ENCODE results near the gene PACRG. TPM values are rescaled to one million over a fixed set of nuclear protein-coding genes. Genes with fewer than 3 reads are reported as not detected.

The PACRG gene
- total and polyA plus RNA-seq, 2 experiments from 2014 or later, result not detected

GRCh38 chr6:163329991-163330390 lies 602.2 kb downstream of the PACRG start:
- Histone ChIP-seq H3K9me2 (ENCODE audit: insufficient read depth) (no peaks in the 10 kb centered on the region), H3K79me2 (ENCODE audit: insufficient read depth) (no peaks in the 10 kb centered on the region), H3F3A (ENCODE audit: insufficient read depth) (0 out of 2 replicates have a peak, but pooled peaks cover 4% of the 10 kb centered on the region), H4K20me1 (ENCODE audit: insufficient read depth) (no peaks in the 10 kb centered on the region), H3K4me2 (ENCODE audit: unreplicated experiment) (no peak overlapping the region), H3K27me3 (replicated peaks; ENCODE audit: insufficient read depth) (no peaks in the 10 kb centered on the region), H3K4me1 (ENCODE audit: insufficient read depth) (peaks cover 4% of the 10 kb centered on the region), H3K27ac (no peak overlapping the region), H3K9ac (no peak overlapping the region), H3K4me3 (no peak overlapping the region), H3K9me3 (ENCODE audit: low read depth) (no peaks in the 10 kb centered on the region), H3K36me3 (ENCODE audit: low read depth) (no peaks in the 10 kb centered on the region), H2AFZ (no peak overlapping the region)
- no peak for DNase-seq
- in situ Hi-C loops (cut with MboI), result no loop called here
- 74 to 75% methylated on average over 8 to 9 of the region's 9 CpGs for WGBS, 2 experiments (ENCODE audit: low coverage in 1 of 2, low lambda C conversion rate in 2 of 2, missing lambda C conversion rate in 2 of 2)
- TF ChIP-seq EZH2phosphoT487 (IDR thresholded peaks at IDR 0.05; ENCODE audit: insufficient read depth, low read depth) (no peak), EZH2 (IDR thresholded peaks at IDR 0.05; ENCODE audit: insufficient read depth, poor library complexity, severe bottlenecking) (no peak)

DNA sequence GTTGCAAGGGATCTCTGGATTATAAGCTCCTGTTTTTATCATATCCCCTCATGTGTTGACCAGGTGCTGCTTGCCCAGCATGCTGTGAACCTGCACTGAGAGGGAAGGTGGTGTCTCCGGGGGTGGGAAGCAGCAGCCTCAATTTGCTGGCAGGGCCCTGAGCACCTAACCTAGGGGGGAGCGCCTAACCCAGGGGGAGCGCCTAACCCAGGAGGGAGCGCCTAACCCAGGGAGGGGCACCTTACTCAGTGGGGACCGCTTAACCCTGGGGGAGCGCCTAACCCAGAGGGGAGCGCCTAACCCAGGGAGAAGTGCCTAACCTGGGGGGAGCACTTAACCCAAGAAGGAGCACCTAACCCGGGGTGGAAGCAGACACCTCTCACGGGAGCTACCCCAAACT lies 603.5 kb downstream of the PACRG start:
- H2AFZ ChIP-seq, result no peak overlapping the region
- H3K36me3 ChIP-seq (ENCODE audit: low read depth), result no peaks in the 10 kb centered on the region
- H3K9ac ChIP-seq, result no peak overlapping the region
- H3K9me2 ChIP-seq (ENCODE audit: insufficient read depth), result no peaks in the 10 kb centered on the region
- no peak for TF ChIP-seq EZH2 (IDR thresholded peaks at IDR 0.05; ENCODE audit: insufficient read depth, poor library complexity, severe bottlenecking)
- TF ChIP-seq EZH2phosphoT487 (IDR thresholded peaks at IDR 0.05; ENCODE audit: insufficient read depth, low read depth), result no peak
- H3K27ac ChIP-seq, result no peak overlapping the region
- H3F3A ChIP-seq (ENCODE audit: insufficient read depth), result no peaks in the 10 kb centered on the region
- H3K4me2 ChIP-seq (ENCODE audit: unreplicated experiment), result no peak overlapping the region
- H3K4me3 ChIP-seq, result no peak overlapping the region
- H3K79me2 ChIP-seq (ENCODE audit: insufficient read depth), result no peaks in the 10 kb centered on the region
- H3K27me3 ChIP-seq (replicated peaks; ENCODE audit: insufficient read depth), result no peaks in the 10 kb centered on the region
- DNase-seq, result no peak
- H3K9me3 ChIP-seq (ENCODE audit: low read depth), result no peaks in the 10 kb centered on the region
- in situ Hi-C loops (cut with MboI), result no loop called here
- no peaks in the 10 kb centered on the region for H3K4me1 ChIP-seq (ENCODE audit: insufficient read depth)
- 80 to 82% methylated on average over 6 to 9 of the region's 9 CpGs for WGBS, 2 experiments (ENCODE audit: low coverage in 1 of 2, low lambda C conversion rate in 2 of 2, missing lambda C conversion rate in 2 of 2)
- H4K20me1 ChIP-seq (ENCODE audit: insufficient read depth), result no peaks in the 10 kb centered on the region

DNA sequence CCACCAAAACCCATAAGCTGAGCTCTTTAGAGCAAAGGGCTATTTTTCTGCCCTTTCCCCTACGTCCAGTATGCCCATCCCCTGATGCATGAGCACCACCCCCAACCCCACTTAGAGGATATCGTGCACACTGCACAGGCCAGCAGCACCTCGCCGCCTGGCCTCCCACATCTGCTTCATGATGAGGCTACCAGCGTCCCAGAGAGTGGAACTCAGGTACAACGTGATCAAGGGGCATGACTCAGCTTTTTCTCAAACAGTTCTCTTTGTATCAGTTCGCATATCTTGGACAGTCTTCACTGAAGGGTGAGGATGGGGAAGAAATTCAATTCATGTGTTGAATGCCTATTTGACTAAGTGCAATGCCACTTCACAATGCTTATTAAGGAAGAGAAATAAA lies 604.8 kb downstream of the PACRG start:
- no peaks in the 10 kb centered on the region for H3K79me2 ChIP-seq (ENCODE audit: insufficient read depth)
- DNase-seq, result no peak
- no peak overlapping the region for H3K4me2 ChIP-seq (ENCODE audit: unreplicated experiment)
- no peak overlapping the region for H3K27ac ChIP-seq
- in situ Hi-C loops (cut with MboI), result no loop called here
- H3K4me3 ChIP-seq, result no peak overlapping the region
- no peaks in the 10 kb centered on the region for H3K27me3 ChIP-seq (replicated peaks; ENCODE audit: insufficient read depth)
- no peaks in the 10 kb centered on the region for H3K36me3 ChIP-seq (ENCODE audit: low read depth)
- H3K9me3 ChIP-seq (ENCODE audit: low read depth), result no peaks in the 10 kb centered on the region
- H3K9ac ChIP-seq, result no peak overlapping the region
- TF ChIP-seq EZH2 (IDR thresholded peaks at IDR 0.05; ENCODE audit: insufficient read depth, poor library complexity, severe bottlenecking) (no peak), EZH2phosphoT487 (IDR thresholded peaks at IDR 0.05; ENCODE audit: insufficient read depth, low read depth) (no peak)
- WGBS, 2 experiments (ENCODE audit: low coverage in 1 of 2, low lambda C conversion rate in 2 of 2, missing lambda C conversion rate in 2 of 2), result 78 to 79% methylated on average over 7 of the region's 7 CpGs
- H3F3A ChIP-seq (ENCODE audit: insufficient read depth), result no peaks in the 10 kb centered on the region
- no peaks in the 10 kb centered on the region for H3K4me1 ChIP-seq (ENCODE audit: insufficient read depth)
- H3K9me2 ChIP-seq (ENCODE audit: insufficient read depth), result no peaks in the 10 kb centered on the region
- H4K20me1 ChIP-seq (ENCODE audit: insufficient read depth), result no peaks in the 10 kb centered on the region
- H2AFZ ChIP-seq, result no peak overlapping the region

DNA sequence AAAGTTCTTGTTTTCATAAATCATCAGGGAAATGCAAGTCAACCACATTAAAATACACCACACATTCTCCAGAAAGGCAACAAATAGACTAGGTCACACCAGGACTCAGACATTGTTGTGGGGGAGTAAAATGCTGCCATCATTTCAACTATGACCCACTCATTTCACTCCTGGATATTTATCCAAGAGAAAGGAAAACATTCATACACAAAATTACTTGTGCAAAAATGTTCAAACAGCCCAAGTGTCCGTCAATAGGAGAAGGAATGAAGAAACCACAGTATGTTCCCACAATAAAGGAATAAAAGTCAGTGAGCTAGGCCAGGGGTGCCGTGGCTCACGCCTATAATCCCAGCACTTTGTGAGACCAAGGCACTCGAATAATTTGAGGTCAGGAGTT lies 605.3 kb downstream of the PACRG start:
- in situ Hi-C loops (cut with MboI), result no loop called here
- H3K9me2 ChIP-seq (ENCODE audit: insufficient read depth), result no peaks in the 10 kb centered on the region
- 53 to 59% methylated on average over 4 of the region's 4 CpGs for WGBS, 2 experiments (ENCODE audit: low coverage in 1 of 2, low lambda C conversion rate in 2 of 2, missing lambda C conversion rate in 2 of 2)

More for the DNA sequence above, 605.3 kb downstream of the PACRG start:
- Histone ChIP-seq H3K9me3 (ENCODE audit: low read depth) (no peaks in the 10 kb centered on the region), H3K36me3 (ENCODE audit: low read depth) (no peaks in the 10 kb centered on the region), H3K27ac (no peak overlapping the region), H3K9ac (no peak overlapping the region), H3K79me2 (ENCODE audit: insufficient read depth) (no peaks in the 10 kb centered on the region), H3F3A (ENCODE audit: insufficient read depth) (no peaks in the 10 kb centered on the region), H3K4me1 (ENCODE audit: insufficient read depth) (no peaks in the 10 kb centered on the region), H4K20me1 (ENCODE audit: insufficient read depth) (no peaks in the 10 kb centered on the region), H3K4me3 (no peak overlapping the region), H2AFZ (no peak overlapping the region), H3K4me2 (ENCODE audit: unreplicated experiment) (no peak overlapping the region), H3K27me3 (replicated peaks; ENCODE audit: insufficient read depth) (no peaks in the 10 kb centered on the region)
- no peak for DNase-seq
- no peak for TF ChIP-seq EZH2phosphoT487 (IDR thresholded peaks at IDR 0.05; ENCODE audit: insufficient read depth, low read depth)
- TF ChIP-seq EZH2 (IDR thresholded peaks at IDR 0.05; ENCODE audit: insufficient read depth, poor library complexity, severe bottlenecking), result no peak
